ENCODE data around the gene PTH1R.

- peak; percentile 65 for TF ChIP-seq CTCF (IDR thresholded peaks at IDR 0.05; ENCODE audit: low read depth, low read length)
- no peak for TF ChIP-seq POLR2A (IDR thresholded peaks at IDR 0.05; ENCODE audit: extremely low read depth, insufficient read length)
These were observed 17.3 kb upstream of the PTH1R start for GRCh38 chr3:46860017-46860809.

Data from NB4 (cell line).